ENCODE results near the gene SYNE2.

The SYNE2 gene

DNA sequence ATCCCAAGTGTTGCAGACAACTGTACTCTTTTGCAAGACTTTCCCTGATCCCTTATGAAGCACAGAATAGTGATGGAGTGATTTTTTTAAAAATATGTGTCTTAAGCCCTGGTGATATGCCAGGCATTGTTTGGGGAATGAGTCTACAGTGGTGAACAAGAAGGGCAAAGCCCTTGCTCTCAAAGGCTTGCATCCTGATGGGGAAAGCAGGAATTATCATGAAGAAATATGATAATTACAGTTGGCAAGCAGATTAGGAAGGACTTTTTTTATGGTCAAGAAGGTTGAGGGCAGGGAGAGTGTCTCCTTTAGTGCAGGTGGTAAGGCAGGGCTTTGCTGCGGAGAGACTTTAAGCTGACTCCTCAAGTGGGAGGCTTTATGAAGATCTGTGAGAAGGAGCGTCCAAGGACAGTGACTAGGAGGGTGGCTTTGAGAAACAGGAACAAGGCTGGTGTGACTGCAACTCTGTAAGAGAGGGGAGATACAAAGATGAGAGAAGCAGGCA, 100.2 kb downstream of the SYNE2 start:
- no peak for DNase-seq (ENCODE audit: low spot score)

DNA sequence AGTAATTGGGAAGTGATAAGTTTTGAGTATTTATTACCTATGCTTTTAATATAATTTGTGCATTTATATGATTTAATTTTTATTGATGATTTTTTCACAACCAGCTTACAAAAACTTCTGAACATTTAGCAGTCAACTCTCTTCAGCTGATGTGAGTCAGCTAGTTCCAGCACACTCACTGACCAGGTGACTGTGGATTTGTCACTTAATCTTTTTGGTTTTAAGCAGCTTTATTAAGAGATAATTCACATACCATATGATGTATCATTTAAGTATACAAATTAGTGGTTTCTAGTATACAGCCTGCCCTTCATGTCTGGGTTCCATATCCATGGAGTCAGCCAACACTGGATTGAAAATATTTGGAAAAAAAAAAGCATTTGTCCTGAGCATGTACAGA, 103.5 kb downstream of the SYNE2 start:
- DNase-seq (ENCODE audit: low spot score) = no peak

DNA sequence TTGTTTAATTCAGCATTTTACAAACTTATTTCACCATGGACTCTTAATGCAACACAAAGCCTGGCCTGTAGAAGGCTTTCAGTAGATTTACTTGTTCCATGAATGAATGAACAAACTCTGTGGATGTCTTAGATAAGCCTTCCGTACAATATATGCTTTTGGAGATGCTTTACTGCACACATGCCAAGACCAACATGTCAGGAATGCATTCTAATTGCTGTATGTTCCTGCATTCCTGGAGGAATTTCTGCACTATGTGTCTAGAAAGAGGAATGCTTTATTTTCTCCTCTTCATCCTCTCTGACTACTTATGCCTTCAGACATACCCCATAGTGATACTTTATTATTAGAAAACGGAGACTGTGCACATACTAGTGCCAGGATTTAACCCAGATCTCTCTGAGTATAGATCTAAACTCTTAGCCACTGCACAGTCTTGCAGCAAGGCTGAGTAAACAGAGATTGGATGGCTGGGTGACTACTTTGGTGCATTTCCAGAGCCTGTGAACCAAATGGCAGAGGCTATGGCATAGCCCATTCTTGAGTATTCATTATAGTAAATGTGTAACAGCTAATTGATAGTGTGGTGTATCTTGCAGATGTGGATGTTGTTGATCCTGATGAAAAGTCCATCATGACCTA, 108.2 kb downstream of the SYNE2 start:
- no peak for DNase-seq (ENCODE audit: low spot score)

DNA sequence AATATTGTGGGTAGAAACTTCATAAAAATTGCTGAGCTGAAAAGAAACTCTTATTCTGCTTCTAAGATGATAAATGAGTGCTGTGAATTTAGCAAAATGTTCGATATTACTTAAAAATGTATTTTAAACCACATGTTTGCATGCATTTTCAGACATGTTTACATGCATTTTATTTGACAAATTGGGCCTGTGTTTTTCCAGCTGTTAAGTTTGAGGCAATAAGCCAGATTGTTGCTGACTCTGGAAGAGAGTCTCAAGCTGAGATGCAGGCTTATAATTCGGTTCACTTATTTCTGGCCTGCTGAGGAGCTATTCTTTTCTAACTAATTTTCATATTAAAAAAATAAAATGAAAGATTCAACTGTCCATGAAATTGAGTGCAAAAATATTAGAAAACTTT, 110.1 kb downstream of the SYNE2 start:
- no peak for DNase-seq (ENCODE audit: low spot score)

DNA sequence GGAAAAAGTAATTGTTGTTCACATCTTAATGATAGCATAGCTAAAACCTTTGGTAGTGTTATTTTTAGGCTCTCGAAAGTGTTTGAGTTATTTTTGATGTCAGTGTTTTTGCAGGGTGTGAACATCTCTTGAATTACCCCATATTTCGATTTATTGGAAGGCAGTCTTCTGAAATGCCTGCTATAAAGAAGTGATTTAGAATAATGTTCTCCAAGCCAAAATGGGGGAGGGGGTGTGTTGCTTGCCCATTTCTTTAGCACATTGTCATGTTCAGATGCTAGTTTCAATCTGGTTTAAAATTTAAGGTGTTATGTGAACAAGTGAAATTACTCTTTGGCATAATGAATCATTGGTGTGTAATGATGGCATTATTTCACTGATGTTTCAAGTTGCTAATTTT, 110.6 kb downstream of the SYNE2 start:
- DNase-seq (ENCODE audit: low spot score) = no peak

DNA sequence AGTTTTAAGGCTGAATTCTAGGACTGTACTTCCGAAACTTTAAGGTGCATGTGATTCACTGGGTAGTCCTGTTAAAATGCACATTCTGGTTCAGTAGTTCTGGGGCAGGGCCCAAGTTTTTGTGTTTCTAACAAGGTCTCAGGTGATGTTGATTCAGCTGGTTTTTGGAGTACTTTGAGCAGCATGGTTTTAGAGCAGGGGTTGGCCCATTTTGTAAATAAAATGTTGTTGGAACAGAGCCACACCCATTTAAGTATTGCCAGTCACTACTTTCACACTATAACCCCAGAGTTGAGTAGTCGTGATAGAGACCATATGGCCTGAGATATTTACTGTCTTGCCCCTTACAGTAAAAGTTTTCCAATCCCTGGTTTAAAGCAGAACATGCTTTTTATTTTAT, 111.3 kb downstream of the SYNE2 start:
- DNase-seq (ENCODE audit: low spot score) = no peak

DNA sequence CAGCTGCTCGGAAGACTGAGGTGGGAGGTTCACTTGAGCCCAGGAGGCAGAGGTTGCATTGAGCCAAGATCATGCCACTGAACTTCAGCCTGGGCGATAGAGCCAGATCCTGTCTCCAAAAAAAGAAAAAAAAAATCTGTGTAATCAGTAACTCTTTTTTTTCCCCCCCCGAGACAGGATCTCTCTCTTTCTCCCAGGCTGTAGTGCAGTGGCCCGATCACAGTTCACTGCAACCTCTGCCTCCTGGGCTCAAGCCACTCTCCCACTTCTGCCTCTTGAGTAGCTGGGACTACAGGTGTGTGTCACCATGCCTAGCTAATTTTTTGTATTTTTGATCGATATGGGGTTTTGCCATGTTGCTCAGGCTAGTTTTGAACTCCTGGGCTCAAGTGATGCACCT, 113.6 kb downstream of the SYNE2 start:
- DNase-seq (ENCODE audit: low spot score) = no peak

DNA sequence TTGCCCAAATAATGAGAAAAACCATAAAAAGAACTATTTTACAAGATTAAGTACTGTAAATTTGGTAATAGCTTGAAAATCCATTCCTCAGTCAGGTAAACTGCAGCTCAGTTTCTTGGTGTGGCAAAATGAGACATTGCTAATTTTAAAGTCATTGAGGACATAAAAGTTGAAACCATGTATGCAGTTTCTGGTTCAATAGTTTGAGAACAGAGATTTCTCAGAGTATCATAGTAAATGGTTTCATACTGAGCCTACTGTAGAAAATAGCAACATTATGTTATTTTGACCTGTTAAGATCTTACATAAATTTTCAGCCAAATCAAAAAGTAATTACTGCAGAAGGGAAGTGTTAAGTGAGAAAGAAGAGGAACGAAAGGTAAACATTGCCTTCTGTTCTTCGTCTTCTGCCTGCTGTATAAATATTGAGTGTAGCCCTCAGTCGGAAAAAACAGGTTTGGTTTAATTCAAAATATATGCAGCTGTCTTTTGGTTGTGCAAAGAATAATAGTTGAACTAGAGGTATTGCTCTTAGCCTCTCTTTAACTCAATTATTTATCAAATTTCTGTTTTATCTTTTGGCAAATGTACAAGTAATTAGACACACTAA, 119.6 kb downstream of the SYNE2 start:
- no peak for DNase-seq (ENCODE audit: low spot score)

DNA sequence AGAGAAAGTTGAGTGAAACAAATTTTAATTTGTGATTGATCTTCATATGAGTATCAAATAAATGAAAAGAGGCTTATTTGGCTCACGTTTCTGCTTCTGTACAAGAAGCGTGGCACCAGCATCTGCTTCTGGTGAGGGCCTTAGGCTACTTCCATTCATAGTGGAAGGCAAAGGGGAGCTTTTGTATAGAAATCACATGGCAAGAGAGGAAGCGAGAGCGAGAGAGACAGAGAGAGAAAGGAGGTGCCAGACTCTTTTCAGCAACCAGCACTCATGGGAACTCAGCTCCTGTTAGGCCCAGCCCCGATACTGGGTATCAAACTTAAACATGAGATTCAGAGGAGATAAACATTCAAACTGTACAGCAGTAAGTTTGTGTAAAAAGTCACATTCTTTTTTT, 121.4 kb downstream of the SYNE2 start:
- DNase-seq (ENCODE audit: low spot score) = no peak

DNA sequence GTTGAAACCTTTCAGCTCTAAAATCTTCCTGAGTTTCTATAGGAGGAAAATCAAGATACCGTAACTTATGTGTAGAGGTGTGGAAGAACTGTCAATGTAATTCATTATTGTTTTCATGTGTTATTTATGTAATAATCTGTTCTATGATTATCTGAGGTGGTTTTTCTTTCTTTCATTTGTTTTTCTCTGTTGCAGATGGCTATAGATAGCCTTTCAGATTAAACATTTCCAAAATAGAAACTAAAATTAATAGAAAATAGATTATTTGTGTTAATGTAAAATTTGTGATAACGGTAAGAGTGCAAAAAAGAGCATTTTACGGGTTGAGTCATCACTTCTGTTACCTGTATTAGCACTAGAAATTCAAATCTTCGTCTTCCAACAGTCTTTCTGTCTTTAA, 128.8 kb downstream of the SYNE2 start:
- DNase-seq (ENCODE audit: low spot score) = no peak

DNA sequence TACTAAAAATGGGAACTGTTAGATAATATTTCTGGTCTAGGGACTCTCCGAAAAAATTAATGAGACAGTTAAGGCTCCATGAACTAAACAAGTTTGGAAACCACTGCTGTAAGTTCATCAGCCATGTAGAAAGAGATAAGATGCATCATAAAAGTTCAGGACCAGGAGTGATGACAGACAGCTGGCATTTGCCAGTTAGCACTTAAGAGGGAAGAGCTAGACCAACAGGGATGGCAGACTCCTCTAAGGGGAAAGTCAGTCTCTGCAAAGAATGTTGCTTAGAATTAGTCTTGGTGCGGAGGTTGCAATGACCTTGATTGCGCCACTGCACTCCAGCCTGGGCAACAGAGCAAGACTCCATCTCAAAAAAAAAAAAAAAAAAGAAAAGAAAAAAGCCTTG, 129.4 kb downstream of the SYNE2 start:
- no peak for DNase-seq (ENCODE audit: low spot score)

DNA sequence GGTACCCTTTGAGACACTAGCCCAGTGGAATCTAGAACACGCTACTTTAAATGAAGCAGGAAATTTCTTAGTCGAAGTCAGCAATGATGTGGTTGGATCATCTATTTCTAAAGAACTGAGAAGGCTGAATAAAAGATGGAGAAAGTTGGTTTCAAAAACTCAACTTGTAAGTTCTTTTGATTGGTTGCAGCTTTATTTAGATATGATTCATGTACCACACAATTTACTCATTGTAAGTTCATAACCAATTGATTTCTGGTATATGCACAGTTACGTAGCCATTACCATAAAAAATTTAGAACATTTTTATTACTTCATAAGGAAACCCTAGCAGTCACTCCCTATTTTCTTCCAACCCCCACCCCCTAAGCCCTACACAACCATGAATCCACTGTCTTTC, 129.8 kb downstream of the SYNE2 start:
- DNase-seq (ENCODE audit: low spot score) = no peak

DNA sequence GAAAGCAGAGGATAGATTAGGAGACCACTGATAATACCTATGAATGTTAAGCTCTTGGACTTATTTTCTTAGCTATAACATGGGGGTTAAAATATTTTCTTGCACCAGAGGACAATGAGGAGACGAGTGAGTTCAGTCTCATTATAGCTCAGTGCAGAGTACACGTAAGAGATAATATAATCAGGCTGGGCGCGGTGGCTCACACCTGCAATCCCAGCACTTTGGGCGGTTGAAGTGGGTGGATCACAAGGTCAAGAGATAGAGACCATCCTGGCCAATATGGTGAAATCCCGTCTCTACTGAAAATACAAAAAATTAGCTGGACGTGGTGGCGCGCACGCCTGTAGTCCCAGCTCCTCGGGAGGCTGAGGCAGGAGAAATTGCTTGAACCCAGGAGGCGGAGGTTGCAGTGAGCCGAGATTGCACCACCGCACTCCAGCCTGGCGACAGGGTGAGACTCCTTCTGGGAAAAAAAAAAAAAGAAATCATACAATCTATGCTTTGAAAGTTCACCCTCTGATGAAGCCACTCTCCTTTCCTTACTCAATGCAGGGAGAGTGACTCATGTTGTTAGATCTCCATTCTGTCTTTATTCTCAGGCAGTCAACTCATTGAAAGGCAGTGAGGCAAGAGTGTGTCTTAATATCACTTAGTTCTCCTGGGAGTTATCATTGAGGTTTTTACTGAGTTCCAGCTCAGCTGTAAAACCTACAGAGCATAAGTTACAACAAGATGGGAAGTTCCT, 134.2 kb downstream of the SYNE2 start:
- DNase-seq (ENCODE audit: low spot score) = no peak

DNA sequence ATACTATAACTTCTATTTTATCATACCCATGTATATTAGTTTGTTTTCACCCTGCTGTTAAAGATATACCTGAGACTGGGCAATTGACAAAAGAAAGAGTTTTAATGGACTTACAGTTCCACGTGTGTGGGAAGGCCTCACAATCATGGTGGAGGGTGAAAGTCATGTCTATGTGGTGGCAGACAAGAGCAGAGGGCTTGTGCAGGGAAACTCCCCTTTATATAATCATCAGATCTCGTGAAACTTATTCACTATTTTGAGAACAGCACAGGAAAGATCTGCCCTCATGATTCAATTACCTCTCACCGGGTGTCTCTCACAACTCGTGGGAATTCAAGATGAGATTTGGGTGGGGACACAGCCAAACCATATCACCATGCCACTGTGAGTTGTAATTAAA, 135.8 kb downstream of the SYNE2 start:
- no peak for DNase-seq (ENCODE audit: low spot score)

DNA sequence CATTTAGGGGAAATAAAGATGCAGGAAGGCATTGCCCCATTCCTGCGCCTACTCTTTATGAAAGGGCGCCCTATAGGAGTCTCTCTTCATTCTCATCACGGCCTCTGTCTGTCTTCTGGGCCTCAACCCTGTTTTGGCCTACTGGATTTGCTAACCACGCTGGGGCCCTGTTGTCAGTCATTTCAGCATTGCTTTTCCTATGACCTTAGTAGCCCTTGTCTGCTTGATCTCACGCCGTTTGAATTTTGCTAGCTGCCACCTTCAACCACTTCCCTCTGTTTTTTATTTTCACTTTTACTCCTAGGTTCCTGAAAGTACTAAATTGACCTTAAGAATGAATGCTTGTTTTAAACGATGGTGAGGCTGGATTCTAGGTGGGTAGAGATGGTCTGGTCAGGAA, 139.0 kb downstream of the SYNE2 start:
- DNase-seq (ENCODE audit: low spot score) = no peak

DNA sequence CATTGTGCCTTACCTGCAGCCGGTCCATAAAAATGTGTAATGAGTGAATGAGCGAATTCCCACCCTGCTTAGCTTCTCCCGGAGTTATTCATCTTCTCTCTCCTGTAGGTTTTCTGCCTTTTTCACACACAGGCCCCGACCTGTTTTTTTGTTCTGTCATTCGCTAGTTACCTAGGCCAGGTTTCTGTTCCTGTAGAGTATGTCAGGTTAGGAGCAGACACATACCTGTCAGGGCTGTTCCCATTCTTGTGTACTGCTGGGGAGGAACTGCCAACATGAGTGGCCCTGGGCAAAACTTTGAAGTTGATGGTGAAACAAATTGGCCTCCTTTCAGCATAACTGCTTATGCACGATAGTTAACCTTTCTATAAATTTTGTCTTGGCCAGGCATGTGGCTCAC, 140.1 kb downstream of the SYNE2 start:
- no peak for DNase-seq (ENCODE audit: low spot score)

DNA sequence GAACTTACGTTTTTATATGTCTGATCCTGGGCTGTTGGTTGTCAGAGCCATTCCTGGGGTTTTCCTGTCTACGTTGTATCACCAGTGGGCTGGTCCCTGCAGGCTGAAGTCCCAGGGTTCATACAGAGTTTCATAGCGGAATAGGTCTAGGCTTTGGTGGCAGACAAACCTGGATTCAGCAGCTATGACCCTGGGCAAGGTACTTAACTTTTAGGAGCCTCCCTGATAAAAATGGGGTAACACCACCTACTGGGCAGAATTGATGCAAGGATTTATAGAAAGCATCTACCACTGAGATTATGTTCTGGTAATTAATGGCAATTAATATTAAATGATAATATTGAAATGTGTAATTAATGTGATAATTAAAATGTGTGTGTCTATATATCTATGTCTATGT, 141.2 kb downstream of the SYNE2 start:
- DNase-seq (ENCODE audit: low spot score) = no peak

DNA sequence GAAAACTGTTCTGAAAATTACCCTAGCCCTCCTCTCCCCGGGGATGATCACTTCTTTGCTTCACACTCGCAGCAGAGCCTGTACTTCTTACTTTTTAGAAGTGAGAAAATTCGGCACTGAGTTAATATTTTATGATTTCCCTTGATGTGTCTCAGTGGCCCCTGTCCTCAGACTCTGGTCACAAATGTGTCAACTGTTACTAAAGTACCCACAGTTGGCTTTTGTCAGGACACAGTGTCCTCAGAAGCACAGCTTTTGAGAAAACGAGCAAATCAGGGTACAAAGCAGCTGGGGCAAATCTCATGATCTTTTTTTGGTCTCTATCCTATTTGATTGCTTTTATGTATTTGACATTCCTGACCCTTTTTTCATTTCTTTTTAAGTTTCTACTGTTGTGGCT, 142.5 kb downstream of the SYNE2 start:
- no peak for DNase-seq (ENCODE audit: low spot score)

DNA sequence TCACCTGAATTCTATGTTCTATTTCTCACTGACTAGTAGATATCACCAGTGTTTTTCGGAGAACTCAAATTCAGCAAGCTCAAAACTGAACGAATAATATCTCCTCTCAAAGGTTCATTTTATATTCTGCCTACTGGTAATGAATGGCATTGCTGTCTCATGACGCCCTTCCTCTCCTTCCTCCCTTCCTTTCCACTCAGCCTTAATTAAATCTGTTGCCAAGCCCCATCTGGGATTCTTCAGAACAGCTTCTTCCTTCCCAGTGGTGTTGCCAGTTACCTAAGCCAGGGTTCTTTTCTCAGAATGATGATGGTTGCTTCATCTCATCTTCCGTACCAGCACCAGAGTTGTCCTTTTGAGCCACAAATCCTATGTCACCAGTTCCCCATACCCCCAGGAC, 143.2 kb downstream of the SYNE2 start:
- no peak for DNase-seq (ENCODE audit: low spot score)

DNA sequence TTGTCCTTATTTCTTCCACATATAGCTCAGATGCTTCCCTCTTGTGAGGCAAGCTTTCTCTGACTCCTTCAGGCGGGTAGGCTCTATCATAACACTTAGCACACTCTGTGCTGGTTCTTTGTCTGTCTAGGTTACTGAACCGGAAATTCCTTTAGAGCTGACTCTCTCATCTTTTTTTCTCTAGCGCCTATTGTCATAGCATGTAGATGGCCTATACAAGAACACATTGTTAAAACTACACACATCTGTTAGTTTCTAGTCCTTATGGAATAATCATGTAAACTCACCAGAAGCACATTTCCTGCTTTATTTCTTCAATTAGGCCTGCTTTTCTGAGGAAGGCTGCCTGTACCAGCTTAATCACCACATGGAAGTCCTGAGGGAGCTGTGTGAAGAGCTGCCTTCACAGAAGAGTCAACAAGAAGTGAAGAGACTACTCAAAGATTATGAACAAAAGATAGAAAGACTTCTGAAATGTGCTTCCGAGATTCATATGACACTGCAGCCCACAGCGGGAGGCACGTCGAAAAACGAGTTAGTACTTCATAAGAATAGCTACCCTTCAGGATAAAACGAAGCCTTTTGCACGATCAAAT, 143.9 kb downstream of the SYNE2 start:
- DNase-seq (ENCODE audit: low spot score) = no peak

DNA sequence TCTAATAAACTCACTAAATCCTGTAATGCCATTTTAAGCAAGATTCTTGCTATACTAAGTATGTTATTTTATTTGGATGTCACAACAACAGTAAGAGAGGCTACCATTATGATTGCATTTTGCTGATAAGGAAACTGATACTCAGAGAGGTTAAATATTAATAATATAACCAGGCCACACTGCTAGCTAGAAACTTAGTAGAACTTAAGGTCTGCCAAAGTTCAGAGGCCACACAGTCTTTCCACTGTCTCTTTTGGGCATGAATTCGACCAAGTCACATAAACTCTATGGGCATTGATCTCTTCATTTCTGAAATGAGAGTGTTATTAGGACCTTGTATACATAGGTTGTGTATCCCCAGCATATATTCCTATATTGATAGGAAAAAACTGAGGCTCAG, 147.9 kb downstream of the SYNE2 start:
- no peak for DNase-seq (ENCODE audit: low spot score)

DNA sequence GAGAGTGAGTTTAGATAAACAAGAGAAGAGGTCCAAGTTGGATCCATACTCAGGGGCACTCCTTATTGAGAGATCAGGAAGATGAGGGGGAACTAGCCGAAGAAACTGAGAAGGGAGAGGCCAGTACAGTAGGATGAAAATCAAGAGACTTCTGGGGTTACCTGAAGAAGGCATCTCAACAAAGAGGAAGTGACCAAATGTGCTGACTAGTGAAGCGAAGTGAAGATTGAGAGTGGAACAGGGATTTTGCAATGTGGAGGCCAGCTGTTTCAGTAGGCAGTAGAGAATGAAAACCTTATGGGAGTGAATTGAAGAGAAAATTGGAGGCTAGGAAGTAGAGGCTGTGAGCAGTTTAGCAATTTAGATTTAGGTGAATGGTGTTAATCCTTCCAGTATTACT, 153.0 kb downstream of the SYNE2 start:
- DNase-seq (ENCODE audit: low spot score) = no peak

DNA sequence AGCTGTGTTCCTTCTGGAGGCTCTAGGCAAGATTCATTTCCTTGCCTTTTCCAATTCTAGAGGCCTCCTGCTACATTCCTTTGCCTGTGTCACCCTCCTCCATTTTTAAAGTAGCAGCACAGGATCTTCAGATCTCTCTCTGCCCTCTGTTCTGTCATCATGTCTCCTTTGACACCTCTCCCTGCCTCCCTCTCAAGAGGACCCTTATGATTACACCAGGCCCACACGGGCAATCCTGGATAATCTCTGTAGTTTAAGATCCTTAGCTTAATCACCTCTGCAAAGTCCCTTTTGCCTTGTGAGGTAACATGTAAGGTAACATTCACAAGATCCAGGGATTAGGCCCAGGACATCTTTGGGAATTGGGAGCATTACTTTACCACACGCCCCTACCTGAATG, 155.2 kb downstream of the SYNE2 start:
- DNase-seq (ENCODE audit: low spot score) = no peak

Measured in iPS-NIHi11 (cell line).